Peyer's patch (tissue), 4 donors: ENCODE results near the gene IARS2.

Source experiments
- CTCF ChIP-seq, 6 experiments: fragments of 450-650 bp in 4 of 6; fragments of 200-600 bp in 2 of 6; sonication (generic) in 1 of 6; IDR thresholded peaks; one replicate each; pipeline ENCODE4 v1.5.1; 2017 to 2019; ENCODE audit warnings: antibody characterized with exemption in 6 of 6, mild to moderate bottlenecking in 3 of 6, moderate library complexity in 1 of 6
- POLR2A ChIP-seq, 2 donors: fragments of 450-650 bp; IDR thresholded peaks; one replicate each; pipeline ENCODE4 v1.5.1; 2017; ENCODE audit warnings: antibody characterized with exemption in 2 of 2, mild to moderate bottlenecking in 2 of 2, moderate library complexity in 2 of 2

- TF ChIP-seq POLR2A (IDR thresholded peaks at IDR 0.05) = no peak
- no peak for TF ChIP-seq CTCF (IDR thresholded peaks at IDR 0.05)
Observed at GRCh38 chr1:220182111-220182510, 88.2 kb downstream of the IARS2 start.
